HFFc6 (cell line): ENCODE data around the gene SDR42E1. TPM values are rescaled to one million over a fixed set of nuclear protein-coding genes. Genes with fewer than 3 reads are reported as not detected.

Source experiments
- DNase-seq: peaks from one replicate; pipeline ENCODE4 v3.0.0-alpha.2; 2018
- H3K27ac Mint-ChIP-seq: 2 replicates; pipeline ENCODE4 v1.8.0; 2020; ENCODE audit warnings: mild to moderate bottlenecking, mixed read lengths
- H3K27me3 Mint-ChIP-seq: 2 replicates; pipeline ENCODE4 v1.8.0; 2021; ENCODE audit warnings: mild to moderate bottlenecking, moderate library complexity, mixed read lengths; ENCODE audit not compliant: insufficient read depth
- H3K36me3 Mint-ChIP-seq: 2 replicates; pipeline ENCODE4 v1.8.0; 2021; ENCODE audit warnings: low read depth, mixed read lengths
- H3K4me1 Mint-ChIP-seq: 2 replicates; pipeline ENCODE4 v1.8.0; 2020; ENCODE audit warnings: low read depth, mixed read lengths
- H3K4me3 Mint-ChIP-seq: 2 replicates; pipeline ENCODE4 v1.8.0; 2020; ENCODE audit warnings: mild to moderate bottlenecking, moderate library complexity, mixed read lengths
- H3K9me3 Mint-ChIP-seq: 2 replicates; pipeline ENCODE4 v1.8.0; 2020; ENCODE audit warnings: mild to moderate bottlenecking, mixed read lengths
- total RNA-seq, 6 experiments: library from RNA; stranded (reverse); fragmentation: NEBNext Ultra II Directional; extraction: Animal tissue kit (Norgen Biotek cat#: 25700); gene quantifications; 2 replicates in 1 of 6; 3 replicates in 5 of 6; pipeline ENCODE4 v1.2.3, GENCODE V29; 2021
- TF ChIP-seq, protein P1 (sequence below): fragments of 200-600 bp; sonication (generic); IDR thresholded peaks from 2 replicates; pipeline ENCODE4 v1.5.0; 2021; ENCODE audit warnings: antibody characterized with exemption, mild to moderate bottlenecking

SDR42E1 gene
- total RNA-seq, 6 experiments from 2014 or later: not detected

- Mint-ChIP-seq H3K27ac (no peak overlapping the region), H3K4me3 (no peak overlapping the region), H3K4me1 (no peaks in the 10 kb centered on the region), H3K27me3 (peaks cover 6% of the 10 kb centered on the region), H3K36me3 (no peaks in the 10 kb centered on the region), H3K9me3 (peaks cover 11% of the 10 kb centered on the region)
- TF ChIP-seq, protein P1, sequence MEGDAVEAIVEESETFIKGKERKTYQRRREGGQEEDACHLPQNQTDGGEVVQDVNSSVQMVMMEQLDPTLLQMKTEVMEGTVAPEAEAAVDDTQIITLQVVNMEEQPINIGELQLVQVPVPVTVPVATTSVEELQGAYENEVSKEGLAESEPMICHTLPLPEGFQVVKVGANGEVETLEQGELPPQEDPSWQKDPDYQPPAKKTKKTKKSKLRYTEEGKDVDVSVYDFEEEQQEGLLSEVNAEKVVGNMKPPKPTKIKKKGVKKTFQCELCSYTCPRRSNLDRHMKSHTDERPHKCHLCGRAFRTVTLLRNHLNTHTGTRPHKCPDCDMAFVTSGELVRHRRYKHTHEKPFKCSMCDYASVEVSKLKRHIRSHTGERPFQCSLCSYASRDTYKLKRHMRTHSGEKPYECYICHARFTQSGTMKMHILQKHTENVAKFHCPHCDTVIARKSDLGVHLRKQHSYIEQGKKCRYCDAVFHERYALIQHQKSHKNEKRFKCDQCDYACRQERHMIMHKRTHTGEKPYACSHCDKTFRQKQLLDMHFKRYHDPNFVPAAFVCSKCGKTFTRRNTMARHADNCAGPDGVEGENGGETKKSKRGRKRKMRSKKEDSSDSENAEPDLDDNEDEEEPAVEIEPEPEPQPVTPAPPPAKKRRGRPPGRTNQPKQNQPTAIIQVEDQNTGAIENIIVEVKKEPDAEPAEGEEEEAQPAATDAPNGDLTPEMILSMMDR: no peak
- DNase-seq: no peak
Measured at GRCh38 chr16:82055117-82055516, 43.8 kb upstream of the SDR42E1 start.

DNA sequence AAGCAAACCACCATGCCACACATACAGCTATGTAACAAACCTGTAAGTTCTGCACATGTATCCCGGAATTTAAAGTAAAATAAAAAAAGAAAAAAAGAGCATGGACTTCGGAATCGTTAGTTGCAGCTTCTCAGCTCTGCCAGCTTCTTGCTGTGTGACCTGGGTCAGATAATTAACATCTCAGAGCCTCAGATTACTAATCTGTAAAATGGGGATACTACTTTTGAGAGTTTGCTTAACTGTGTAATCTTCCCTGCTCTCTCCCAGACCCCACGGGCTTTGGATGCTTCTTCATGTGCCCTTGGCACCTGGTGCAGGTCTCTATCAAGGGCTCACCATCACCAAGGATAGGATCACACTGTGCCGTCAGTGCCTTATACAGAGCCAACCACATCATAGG is 40.4 kb upstream of the SDR42E1 start:
- Mint-ChIP-seq H3K4me3 (no peak overlapping the region), H3K9me3 (peaks cover 9% of the 10 kb centered on the region), H3K27ac (no peak overlapping the region), H3K36me3 (no peaks in the 10 kb centered on the region), H3K27me3 (peaks cover 9% of the 10 kb centered on the region), H3K4me1 (no peaks in the 10 kb centered on the region)
- TF ChIP-seq, protein P1: no peak
- no peak for DNase-seq

GRCh38 chr16:82050909-82051357 is 39.7 kb upstream of the SDR42E1 start:
- DNase-seq: no peak
- Mint-ChIP-seq H3K9me3 (peaks cover 9% of the 10 kb centered on the region), H3K27me3 (peaks cover 9% of the 10 kb centered on the region), H3K36me3 (no peaks in the 10 kb centered on the region), H3K27ac (no peak overlapping the region), H3K4me1 (no peaks in the 10 kb centered on the region), H3K4me3 (no peak overlapping the region)
- TF ChIP-seq, protein P1: no peak

DNA sequence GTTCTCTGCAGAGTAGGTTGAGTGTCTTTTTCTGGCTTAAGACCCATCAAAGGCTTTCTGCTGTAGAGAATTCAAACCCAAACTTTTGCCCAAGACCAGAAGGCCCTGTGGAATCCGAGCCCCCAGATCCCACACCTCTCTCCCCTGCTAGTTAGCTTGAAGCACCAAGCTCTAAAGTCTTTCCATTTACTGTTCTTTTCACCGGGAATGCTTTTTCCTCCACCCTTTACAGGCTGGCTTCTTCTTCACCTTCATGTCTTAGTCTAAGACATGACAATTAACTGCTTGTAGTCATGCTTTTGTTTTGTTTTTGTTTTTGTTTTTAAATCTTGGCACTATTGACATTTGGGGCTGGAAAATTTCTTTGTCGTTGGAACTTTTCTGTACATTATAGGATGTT is 39.2 kb upstream of the SDR42E1 start:
- TF ChIP-seq, protein P1: no peak
- Mint-ChIP-seq H3K27me3 (peaks cover 9% of the 10 kb centered on the region), H3K4me3 (no peak overlapping the region), H3K36me3 (no peaks in the 10 kb centered on the region), H3K27ac (no peak overlapping the region), H3K4me1 (no peaks in the 10 kb centered on the region), H3K9me3 (peaks cover 9% of the 10 kb centered on the region)
- DNase-seq: no peak

- H3K9me3 Mint-ChIP-seq: peaks cover 4% of the 10 kb centered on the region
- no peak overlapping the region for H3K4me3 Mint-ChIP-seq
- H3K36me3 Mint-ChIP-seq: no peaks in the 10 kb centered on the region
- H3K27ac Mint-ChIP-seq: no peak overlapping the region
- TF ChIP-seq, protein P1: no peak
- peaks cover 3% of the 10 kb centered on the region for H3K4me1 Mint-ChIP-seq
- no peak for DNase-seq
- H3K27me3 Mint-ChIP-seq: peaks cover 8% of the 10 kb centered on the region
Measured at GRCh38 chr16:82049484-82049883, 38.2 kb upstream of the SDR42E1 start.

GRCh38 chr16:82047787-82048186 is 36.5 kb upstream of the SDR42E1 start:
- H3K36me3 Mint-ChIP-seq: no peaks in the 10 kb centered on the region
- H3K4me3 Mint-ChIP-seq: no peak overlapping the region
- DNase-seq: no peak
- TF ChIP-seq, protein P1: no peak
- H3K27ac Mint-ChIP-seq: no peak overlapping the region
- peaks cover 16% of the 10 kb centered on the region for H3K4me1 Mint-ChIP-seq
- H3K27me3 Mint-ChIP-seq: peaks cover 8% of the 10 kb centered on the region
- H3K9me3 Mint-ChIP-seq: peaks cover 4% of the 10 kb centered on the region; the same call in 1 of the 2 replicates
